ENCODE data around the gene LUC7L.
"Not testable (repeated sequence)": the region's sequence is repeated elsewhere in the genome, so short reads cannot be mapped to it uniquely, and the experiment has no call there.

LUC7L gene

DNA sequence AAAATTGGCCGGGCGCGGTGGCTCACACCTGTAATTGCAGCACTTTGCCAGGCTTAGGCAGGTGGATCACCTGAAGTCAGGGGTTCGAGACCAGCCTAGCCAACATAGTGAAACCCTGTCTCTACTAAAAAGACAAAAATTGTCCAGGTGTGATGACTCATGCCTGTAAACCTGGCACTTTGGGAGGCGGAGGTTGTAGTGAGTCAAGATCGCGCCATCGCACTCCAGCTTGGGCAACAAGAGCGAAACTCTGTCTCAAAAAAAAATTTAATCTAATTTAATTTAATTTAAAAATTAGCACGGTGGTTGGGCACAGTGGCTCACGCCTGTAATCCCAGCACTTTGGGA lies 50.6 kb downstream of the LUC7L start:
- DNase-seq, result no peak

DNA sequence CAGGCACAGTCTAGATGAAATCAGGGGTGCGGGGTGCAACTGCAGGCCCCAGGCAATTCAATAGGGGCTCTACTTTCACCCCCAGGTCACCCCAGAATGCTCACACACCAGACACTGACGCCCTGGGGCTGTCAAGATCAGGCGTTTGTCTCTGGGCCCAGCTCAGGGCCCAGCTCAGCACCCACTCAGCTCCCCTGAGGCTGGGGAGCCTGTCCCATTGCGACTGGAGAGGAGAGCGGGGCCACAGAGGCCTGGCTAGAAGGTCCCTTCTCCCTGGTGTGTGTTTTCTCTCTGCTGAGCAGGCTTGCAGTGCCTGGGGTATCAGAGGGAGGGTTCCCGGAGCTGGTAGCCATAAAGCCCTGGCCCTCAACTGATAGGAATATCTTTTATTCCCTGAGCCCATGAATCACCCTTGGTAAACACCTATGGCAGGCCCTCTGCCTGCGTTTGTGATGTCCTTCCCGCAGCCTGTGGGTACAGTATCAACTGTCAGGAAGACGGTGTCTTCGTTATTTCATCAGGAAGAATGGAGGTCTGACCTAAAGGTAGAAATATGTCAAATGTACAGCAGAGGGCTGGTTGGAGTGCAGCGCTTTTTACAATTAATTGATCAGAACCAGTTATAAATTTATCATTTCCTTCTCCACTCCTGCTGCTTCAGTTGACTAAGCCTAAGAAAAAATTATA lies 51.1 kb downstream of the LUC7L start:
- no peak for DNase-seq

DNA sequence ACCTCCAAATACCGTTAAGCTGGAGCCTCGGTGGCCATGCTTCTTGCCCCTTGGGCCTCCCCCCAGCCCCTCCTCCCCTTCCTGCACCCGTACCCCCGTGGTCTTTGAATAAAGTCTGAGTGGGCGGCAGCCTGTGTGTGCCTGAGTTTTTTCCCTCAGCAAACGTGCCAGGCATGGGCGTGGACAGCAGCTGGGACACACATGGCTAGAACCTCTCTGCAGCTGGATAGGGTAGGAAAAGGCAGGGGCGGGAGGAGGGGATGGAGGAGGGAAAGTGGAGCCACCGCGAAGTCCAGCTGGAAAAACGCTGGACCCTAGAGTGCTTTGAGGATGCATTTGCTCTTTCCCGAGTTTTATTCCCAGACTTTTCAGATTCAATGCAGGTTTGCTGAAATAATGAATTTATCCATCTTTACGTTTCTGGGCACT lies 51.8 kb downstream of the LUC7L start:
- DNase-seq, result no peak

DNA sequence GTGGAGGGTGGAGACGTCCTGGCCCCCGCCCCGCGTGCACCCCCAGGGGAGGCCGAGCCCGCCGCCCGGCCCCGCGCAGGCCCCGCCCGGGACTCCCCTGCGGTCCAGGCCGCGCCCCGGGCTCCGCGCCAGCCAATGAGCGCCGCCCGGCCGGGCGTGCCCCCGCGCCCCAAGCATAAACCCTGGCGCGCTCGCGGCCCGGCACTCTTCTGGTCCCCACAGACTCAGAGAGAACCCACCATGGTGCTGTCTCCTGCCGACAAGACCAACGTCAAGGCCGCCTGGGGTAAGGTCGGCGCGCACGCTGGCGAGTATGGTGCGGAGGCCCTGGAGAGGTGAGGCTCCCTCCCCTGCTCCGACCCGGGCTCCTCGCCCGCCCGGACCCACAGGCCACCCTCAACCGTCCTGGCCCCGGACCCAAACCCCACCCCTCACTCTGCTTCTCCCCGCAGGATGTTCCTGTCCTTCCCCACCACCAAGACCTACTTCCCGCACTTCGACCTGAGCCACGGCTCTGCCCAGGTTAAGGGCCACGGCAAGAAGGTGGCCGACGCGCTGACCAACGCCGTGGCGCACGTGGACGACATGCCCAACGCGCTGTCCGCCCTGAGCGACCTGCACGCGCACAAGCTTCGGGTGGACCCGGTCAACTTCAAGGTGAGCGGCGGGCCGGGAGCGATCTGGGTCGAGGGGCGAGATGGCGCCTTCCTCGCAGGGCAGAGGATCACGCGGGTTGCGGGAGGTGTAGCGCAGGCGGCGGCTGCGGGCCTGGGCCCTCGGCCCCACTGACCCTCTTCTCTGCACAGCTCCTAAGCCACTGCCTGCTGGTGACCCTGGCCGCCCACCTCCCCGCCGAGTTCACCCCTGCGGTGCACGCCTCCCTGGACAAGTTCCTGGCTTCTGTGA lies 52.5 kb downstream of the LUC7L start, which contains the start of gene HBA1:
Gene HBA1 (plus strand): TSS at position 204 of the 906 bp plus-strand sequence. CDS start 37 bp downstream, at position 241.
- DNase-seq, result not testable (repeated sequence)

DNA sequence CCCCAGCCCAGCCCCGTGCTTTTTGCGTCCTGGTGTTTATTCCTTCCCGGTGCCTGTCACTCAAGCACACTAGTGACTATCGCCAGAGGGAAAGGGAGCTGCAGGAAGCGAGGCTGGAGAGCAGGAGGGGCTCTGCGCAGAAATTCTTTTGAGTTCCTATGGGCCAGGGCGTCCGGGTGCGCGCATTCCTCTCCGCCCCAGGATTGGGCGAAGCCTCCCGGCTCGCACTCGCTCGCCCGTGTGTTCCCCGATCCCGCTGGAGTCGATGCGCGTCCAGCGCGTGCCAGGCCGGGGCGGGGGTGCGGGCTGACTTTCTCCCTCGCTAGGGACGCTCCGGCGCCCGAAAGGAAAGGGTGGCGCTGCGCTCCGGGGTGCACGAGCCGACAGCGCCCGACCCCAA lies 53.2 kb downstream of the LUC7L start:
- not testable (repeated sequence) for DNase-seq

DNA sequence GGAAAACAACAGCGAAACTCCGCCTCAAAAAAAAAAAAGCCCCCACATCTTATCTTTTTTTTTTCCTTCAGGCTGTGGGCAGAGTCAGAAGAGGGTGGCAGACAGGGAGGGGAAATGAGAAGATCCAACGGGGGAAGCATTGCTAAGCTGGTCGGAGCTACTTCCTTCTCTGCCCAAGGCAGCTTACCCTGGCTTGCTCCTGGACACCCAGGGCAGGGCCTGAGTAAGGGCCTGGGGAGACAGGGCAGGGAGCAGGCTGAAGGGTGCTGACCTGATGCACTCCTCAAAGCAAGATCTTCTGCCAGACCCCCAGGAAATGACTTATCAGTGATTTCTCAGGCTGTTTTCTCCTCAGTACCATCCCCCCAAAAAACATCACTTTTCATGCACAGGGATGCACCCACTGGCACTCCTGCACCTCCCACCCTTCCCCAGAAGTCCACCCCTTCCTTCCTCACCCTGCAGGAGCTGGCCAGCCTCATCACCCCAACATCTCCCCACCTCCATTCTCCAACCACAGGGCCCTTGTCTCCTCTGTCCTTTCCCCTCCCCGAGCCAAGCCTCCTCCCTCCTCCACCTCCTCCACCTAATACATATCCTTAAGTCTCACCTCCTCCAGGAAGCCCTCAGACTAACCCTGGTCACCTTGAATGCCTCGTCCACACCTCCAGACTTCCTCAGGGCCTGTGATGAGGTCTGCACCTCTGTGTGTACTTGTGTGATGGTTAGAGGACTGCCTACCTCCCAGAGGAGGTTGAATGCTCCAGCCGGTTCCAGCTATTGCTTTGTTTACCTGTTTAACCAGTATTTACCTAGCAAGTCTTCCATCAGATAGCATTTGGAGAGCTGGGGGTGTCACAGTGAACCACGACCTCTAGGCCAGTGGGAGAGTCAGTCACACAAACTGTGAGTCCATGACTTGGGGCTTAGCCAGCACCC lies 54.0 kb downstream of the LUC7L start:
- DNase-seq, result no peak

DNA sequence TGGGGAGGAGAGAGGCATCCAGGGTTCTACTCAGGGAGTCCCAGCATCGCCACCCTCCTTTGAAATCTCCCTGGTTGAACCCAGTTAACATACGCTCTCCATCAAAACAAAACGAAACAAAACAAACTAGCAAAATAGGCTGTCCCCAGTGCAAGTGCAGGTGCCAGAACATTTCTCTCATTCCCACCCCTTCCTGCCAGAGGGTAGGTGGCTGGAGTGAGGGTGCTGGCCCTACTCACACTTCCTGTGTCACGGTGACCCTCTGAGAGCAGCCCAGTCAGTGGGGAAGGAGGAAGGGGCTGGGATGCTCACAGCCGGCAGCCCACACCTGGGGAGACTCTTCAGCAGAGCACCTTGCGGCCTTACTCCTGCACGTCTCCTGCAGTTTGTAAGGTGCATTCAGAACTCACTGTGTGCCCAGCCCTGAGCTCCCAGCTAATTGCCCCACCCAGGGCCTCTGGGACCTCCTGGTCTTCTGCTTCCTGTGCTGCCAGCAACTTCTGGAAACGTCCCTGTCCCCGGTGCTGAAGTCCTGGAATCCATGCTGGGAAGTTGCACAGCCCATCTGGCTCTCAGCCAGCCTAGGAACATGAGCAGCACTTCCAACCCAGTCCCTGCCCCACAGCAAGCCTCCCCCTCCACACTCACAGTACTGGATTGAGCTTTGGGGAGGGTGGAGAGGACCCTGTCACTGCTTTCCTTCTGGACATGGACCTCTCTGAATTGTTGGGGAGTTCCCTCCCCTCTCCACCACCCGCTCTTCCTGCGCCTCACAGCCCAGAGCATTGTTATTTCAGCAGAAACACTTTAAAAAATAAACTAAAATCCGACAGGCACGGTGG lies 55.1 kb downstream of the LUC7L start:
- DNase-seq, result not testable (repeated sequence)

DNA sequence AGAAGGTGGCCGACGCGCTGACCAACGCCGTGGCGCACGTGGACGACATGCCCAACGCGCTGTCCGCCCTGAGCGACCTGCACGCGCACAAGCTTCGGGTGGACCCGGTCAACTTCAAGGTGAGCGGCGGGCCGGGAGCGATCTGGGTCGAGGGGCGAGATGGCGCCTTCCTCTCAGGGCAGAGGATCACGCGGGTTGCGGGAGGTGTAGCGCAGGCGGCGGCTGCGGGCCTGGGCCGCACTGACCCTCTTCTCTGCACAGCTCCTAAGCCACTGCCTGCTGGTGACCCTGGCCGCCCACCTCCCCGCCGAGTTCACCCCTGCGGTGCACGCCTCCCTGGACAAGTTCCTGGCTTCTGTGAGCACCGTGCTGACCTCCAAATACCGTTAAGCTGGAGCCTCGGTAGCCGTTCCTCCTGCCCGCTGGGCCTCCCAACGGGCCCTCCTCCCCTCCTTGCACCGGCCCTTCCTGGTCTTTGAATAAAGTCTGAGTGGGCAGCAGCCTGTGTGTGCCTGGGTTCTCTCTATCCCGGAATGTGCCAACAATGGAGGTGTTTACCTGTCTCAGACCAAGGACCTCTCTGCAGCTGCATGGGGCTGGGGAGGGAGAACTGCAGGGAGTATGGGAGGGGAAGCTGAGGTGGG lies 55.9 kb downstream of the LUC7L start:
- not testable (repeated sequence) for DNase-seq

DNA sequence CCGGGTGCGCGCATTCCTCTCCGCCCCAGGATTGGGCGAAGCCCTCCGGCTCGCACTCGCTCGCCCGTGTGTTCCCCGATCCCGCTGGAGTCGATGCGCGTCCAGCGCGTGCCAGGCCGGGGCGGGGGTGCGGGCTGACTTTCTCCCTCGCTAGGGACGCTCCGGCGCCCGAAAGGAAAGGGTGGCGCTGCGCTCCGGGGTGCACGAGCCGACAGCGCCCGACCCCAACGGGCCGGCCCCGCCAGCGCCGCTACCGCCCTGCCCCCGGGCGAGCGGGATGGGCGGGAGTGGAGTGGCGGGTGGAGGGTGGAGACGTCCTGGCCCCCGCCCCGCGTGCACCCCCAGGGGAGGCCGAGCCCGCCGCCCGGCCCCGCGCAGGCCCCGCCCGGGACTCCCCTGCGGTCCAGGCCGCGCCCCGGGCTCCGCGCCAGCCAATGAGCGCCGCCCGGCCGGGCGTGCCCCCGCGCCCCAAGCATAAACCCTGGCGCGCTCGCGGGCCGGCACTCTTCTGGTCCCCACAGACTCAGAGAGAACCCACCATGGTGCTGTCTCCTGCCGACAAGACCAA lies 56.8 kb downstream of the LUC7L start, which contains the start of gene HBA2:
Gene HBA2 (plus strand): TSS at position 503 of the 568 bp plus-strand sequence. CDS start 37 bp downstream, at position 540.
- not testable (repeated sequence) for DNase-seq

DNA sequence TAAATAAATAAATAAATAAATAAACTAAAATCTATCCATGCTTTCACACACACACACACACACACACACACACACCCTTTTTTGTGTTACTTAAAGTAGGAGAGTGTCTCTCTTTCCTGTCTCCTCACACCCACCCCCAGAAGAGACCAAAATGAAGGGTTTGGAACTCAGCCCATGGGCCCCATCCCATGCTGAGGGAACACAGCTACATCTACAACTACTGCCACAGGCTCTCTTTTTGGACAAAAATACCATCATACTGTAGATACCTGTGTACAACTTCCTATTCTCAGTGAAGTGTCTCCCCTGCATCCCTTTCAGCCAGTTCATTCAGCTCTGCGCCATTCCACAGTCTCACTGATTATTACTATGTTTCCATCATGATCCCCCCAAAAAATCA lies 58.5 kb downstream of the LUC7L start:
- DNase-seq, result no peak

DNA sequence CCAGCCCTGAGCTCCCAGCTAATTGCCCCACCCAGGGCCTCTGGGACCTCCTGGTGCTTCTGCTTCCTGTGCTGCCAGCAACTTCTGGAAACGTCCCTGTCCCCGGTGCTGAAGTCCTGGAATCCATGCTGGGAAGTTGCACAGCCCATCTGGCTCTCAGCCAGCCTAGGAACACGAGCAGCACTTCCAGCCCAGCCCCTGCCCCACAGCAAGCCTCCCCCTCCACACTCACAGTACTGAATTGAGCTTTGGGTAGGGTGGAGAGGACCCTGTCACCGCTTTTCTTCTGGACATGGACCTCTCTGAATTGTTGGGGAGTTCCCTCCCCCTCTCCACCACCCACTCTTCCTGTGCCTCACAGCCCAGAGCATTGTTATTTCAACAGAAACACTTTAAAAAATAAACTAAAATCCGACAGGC lies 59.2 kb downstream of the LUC7L start:
- DNase-seq, result not testable (repeated sequence)

DNA sequence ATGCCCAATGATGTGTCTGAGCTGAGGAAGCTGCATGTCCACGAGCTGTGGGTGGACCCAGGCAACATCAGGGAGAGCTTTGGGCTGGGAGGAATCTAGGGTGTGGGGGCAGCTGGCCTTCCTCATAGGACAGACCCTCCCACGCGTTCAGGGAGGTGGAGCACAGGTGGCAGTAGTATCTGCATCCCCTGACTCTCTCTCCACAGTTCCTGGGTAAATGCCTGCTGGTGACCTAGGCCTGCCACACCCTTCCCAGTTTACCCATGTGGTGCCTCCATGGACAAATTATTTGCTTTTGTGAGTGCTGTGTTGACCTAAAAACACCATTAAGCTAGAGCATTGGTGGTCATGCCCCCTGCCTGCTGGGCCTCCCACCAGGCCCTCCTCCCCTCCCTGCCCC lies 60.2 kb downstream of the LUC7L start:
- no peak for DNase-seq

DNA sequence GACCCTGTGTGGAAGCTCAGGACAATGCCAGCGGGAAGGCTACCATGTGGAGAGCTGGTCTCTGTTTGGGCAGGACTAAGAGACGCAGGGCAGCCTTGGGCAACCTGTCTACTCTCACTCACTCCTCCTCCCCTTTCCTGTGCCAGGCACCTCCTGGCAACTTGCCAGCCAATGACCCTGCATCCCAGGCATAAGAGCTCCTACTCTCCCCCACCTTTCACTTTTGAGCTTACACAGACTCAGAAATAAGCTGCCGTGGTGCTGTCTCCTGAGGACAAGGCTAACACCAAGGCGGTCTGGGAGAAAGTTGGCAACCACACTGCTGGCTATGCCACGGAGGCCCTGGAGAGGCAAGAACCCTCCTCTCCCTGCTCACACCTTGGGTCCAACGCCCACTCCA lies 60.8 kb downstream of the LUC7L start:
- no peak for DNase-seq

DNA sequence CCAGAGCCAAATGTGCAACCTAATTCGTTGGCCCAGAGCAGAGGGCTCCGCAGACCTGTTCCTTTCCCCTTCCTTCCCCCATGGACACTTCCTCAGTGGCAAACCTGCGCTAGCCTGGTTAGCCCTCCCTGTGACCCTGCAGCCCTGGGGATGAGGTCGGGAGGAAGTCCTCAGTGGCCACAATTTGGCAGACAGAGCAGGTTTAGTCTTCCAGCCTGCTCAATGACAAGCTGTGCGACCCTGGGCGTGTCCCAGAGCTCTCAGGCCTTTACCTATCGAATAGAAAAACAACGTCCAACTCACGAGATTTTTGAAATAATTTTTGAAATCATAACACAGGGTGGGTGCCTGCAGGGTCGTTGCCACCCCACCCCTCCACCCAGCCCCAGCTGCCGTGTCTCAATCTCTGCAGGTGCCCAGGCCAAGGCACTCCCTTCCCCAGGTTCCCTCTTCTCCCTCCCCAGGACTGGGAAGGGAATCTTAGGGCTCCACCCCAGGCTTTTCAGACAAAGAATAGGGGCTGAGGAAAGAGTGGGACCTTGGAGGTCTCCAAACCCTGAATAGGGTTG lies 62.0 kb downstream of the LUC7L start:
- no peak for DNase-seq

DNA sequence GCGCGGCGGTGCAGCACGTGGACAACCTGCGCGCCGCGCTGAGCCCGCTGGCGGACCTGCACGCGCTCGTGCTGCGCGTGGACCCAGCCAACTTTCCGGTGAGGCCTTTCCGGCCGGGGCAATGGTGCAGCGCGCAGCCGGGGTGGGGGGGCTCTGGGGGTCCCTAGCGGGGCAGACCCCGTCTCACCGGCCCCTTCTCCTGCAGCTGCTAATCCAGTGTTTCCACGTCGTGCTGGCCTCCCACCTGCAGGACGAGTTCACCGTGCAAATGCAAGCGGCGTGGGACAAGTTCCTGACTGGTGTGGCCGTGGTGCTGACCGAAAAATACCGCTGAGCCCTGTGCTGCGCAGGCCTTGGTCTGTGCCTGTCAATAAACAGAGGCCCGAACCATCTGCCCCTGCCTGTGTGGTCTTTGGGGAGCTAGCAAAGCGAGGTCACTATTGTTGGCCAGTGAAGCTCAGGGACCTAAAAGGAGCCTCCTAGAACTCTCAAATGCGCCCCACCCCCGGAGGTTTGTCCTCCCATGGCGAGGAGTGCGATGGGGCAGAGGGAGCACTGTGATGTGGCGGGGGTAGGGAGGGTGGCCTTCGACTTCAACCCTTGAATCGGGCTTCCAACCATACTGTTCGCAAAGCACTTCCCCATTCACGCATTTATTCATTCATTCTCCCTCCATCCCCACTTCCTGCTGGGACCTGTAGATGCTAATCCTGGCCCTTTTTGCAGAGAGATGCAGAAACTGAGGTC lies 62.7 kb downstream of the LUC7L start:
- DNase-seq, result no peak

DNA sequence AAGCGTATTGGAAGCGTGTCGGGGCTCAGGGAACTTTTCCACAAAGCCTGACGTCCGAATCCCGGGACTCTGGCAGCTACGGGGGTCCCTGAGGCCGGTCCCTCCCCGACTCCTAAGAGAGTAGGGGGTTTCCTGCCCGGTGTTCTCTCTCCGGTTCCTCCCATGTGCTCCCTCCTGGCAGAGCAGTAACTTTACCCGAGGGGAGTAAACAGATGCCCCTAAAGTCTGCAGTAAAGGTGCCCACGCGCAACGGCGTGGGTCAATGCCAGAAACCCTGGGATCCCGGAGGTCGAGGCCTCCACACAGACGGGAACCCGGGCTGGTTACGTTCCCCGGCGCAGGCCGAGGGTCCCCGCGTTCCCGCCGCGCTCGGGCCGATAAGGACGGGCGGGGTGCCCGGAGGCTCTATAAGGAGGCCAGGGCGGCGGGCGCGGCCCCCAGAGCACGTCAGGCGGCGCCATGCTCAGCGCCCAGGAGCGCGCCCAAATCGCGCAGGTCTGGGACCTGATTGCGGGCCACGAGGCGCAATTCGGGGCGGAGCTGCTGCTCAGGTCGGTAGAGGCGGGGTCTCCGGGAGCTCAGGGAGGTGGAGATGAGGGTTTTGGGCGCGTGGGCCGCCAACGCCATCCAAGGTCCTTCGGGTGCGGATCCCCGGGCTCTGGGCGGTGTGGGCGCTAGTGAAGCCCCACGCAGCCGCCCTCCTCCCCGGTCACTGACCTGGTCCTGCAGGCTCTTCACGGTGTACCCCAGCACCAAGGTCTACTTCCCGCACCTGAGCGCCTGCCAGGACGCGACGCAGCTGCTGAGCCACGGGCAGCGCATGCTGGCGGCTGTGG lies 63.5 kb downstream of the LUC7L start, which contains the start of gene HBM:
Gene HBM (plus strand): TSS at position 440 of the 836 bp plus-strand sequence. CDS start 20 bp downstream, at position 460.
- no peak for DNase-seq

DNA sequence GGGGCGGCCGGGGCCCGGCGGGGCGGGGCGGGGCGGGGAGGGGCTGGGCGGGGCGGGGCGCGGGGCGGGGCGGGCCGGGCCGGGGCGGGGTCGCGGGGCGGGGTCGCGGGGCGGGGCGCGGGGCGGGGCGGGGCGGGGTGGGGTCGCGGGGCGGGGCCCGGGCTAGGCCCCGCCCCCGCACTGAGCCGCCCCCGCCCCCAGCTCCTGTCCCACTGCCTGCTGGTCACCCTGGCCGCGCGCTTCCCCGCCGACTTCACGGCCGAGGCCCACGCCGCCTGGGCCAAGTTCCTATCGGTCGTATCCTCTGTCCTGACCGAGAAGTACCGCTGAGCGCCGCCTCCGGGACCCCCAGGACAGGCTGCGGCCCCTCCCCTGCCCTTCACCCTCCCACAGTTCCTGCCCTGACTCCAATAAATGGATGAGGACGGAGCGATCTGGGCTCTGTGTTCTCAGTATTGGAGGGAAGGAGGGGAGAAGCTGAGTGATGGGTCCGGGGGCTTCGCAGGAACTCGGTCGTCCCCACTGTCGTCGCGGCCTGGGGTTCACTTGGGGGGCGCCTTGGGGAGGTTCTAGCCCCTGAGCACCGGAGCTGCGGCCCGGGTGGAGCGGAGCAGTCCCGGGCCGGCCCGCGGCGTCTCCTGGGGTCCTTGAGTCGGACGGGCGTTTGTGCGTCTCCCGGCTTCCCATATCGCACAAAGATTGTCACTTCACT lies 64.3 kb downstream of the LUC7L start:
- no peak for DNase-seq

Data from effector CD8-positive, alpha-beta T cell (primary cell).